ENCODE data around the gene CLEC16A. TPM values are rescaled to one million over a fixed set of nuclear protein-coding genes. Genes with fewer than 3 reads are reported as not detected.

CLEC16A gene
- total RNA-seq, 1 experiment from 2014 or later = 17.4 TPM

DNA sequence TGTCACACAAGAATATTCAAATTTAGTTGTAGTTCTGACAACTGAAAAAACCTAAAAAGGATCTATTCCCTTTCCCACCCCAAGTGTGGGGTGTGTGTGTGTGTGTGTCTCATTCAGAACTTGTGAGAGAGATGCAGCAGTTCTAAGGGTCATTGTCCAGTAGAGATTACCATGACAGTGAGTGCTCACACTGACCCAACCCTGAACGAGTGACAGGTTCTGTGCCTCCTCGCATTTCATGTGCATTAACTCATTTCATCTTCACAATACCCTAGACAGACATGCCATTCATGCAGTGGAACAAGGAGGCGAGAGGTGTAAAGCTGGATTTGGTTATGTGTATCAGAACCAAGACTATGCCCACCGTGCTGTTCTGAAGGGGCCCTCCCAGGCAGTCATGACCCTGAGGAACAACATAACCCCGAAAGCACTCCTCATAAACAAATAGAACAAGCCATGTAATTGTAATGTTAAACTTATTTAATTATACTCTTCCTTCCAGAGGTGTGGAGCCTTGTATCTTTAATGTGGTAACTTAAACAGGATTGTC is 102.1 kb downstream of the CLEC16A start:
- Histone ChIP-seq H3K9ac (ENCODE audit: low read length) (no peak overlapping the region), H3K79me2 (ENCODE audit: low read length) (no peaks in the 10 kb centered on the region), H3K4me3 (ENCODE audit: low read length) (no peak overlapping the region), H3K27me3 (ENCODE audit: low read length) (no peaks in the 10 kb centered on the region), H3K27ac (ENCODE audit: low read length) (no peak overlapping the region), H2AFZ (ENCODE audit: low read length) (no peak overlapping the region), H3K36me3 (ENCODE audit: insufficient read depth, low read length) (no peaks in the 10 kb centered on the region), H3K9me3 (ENCODE audit: low read length) (no peaks in the 10 kb centered on the region), H3K4me2 (ENCODE audit: low read depth, low read length, poor library complexity, severe bottlenecking) (no peak overlapping the region), H3K4me1 (ENCODE audit: low read length) (no peaks in the 10 kb centered on the region), H3K9me2 (replicated peaks; ENCODE audit: insufficient read depth, low read length) (no peaks in the 10 kb centered on the region), H4K20me1 (ENCODE audit: insufficient read depth, low read depth, low read length) (no peaks in the 10 kb centered on the region)
- DNase-seq = no peak

GRCh38 chr16:11047057-11047456 is 102.7 kb downstream of the CLEC16A start:
- Histone ChIP-seq H2AFZ (ENCODE audit: low read length) (no peak overlapping the region), H3K79me2 (ENCODE audit: low read length) (no peaks in the 10 kb centered on the region), H3K4me3 (ENCODE audit: low read length) (no peak overlapping the region), H3K4me1 (ENCODE audit: low read length) (no peaks in the 10 kb centered on the region), H3K27ac (ENCODE audit: low read length) (no peak overlapping the region), H3K27me3 (ENCODE audit: low read length) (no peaks in the 10 kb centered on the region), H3K4me2 (ENCODE audit: low read depth, low read length, poor library complexity, severe bottlenecking) (no peak overlapping the region), H3K36me3 (ENCODE audit: insufficient read depth, low read length) (no peaks in the 10 kb centered on the region), H4K20me1 (ENCODE audit: insufficient read depth, low read depth, low read length) (no peaks in the 10 kb centered on the region), H3K9ac (ENCODE audit: low read length) (no peak overlapping the region), H3K9me2 (replicated peaks; ENCODE audit: insufficient read depth, low read length) (no peaks in the 10 kb centered on the region), H3K9me3 (ENCODE audit: low read length) (no peaks in the 10 kb centered on the region)
- DNase-seq = no peak

DNA sequence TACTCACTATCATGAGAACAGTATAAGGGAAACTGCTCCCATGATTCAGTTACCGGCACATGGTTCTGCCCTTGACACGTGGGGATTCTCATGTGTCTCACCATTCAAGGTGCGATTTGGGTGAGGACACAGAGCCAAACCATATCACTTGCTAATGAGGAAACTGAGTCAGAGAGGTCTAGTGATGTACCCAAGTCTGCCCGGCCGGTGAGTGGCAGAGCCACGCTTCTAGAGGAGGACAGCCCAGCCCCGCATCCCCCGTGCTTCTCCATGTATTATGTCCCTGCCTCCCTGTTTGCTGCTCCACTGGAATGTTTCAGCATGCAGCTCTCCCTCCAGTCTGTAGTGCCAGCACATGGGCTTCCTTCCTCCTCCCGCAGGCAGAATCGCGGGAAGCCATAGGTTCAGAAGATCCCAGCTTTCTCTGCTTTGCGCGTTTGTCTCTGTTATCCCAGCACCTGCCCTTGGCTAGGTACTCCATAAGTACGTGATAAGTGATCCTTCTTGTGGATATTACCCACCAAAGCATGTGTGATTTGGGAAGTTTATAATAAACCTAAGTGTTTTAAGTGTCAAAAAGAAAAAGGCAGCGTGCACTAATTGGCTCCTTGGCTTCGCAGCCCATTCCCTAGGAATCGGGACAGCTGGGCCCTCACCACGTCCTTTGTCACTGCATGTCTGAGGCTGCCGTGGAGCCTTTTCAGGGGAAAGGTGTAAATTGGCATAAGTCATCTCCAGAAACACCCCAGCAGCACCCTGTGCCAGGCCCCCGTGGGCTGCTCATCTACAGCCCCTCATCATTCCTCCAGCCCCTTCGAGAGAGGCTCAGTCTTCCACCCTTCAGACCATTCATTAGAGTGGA is 103.8 kb downstream of the CLEC16A start:
- Histone ChIP-seq H3K36me3 (ENCODE audit: insufficient read depth, low read length) (no peaks in the 10 kb centered on the region), H4K20me1 (ENCODE audit: insufficient read depth, low read depth, low read length) (no peaks in the 10 kb centered on the region), H3K4me1 (ENCODE audit: low read length) (no peaks in the 10 kb centered on the region), H3K27ac (ENCODE audit: low read length) (no peak overlapping the region), H3K9me2 (replicated peaks; ENCODE audit: insufficient read depth, low read length) (no peaks in the 10 kb centered on the region), H2AFZ (ENCODE audit: low read length) (no peak overlapping the region), H3K9me3 (ENCODE audit: low read length) (no peaks in the 10 kb centered on the region), H3K4me3 (ENCODE audit: low read length) (no peak overlapping the region), H3K79me2 (ENCODE audit: low read length) (no peaks in the 10 kb centered on the region), H3K4me2 (ENCODE audit: low read depth, low read length, poor library complexity, severe bottlenecking) (no peak overlapping the region), H3K27me3 (ENCODE audit: low read length) (no peaks in the 10 kb centered on the region), H3K9ac (ENCODE audit: low read length) (no peak overlapping the region)
- no peak for DNase-seq

DNA sequence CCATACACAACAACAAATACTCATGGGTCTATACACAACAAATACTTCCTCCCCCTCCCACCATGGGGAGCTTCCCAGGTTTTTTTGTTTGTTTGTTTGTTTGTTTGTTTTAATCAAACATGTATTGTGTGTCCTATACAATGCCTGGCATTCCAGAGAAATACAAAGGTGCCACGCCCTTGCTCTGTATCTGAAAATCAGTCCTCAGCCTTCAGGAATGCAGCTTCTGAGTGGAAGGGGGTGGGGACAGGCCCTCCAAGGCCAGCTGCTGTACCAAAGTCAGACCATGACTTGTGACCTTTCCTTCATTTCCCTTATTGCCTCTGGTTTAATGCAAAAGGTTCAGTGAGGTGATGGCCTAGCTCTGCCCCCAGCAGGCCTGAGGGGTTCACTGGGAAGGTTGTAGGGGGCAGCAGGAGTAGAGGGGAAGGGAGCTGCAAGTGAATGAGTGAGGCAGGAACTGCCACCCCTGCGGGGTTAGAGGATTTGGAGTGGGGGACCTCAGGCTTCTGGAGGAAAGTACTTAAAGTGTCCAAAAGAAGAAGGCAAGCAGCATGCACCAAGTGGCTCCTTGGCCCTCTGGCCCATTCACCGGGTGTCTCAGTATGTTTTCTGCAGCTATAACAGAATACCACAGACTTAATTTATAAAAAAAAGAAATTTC is 105.2 kb downstream of the CLEC16A start:
- H3K4me3 ChIP-seq (ENCODE audit: low read length) = no peak overlapping the region
- no peak for DNase-seq
- no peak overlapping the region for H2AFZ ChIP-seq (ENCODE audit: low read length)
- H4K20me1 ChIP-seq (ENCODE audit: insufficient read depth, low read depth, low read length) = no peaks in the 10 kb centered on the region
- H3K27me3 ChIP-seq (ENCODE audit: low read length) = no peaks in the 10 kb centered on the region
- no peaks in the 10 kb centered on the region for H3K9me2 ChIP-seq (replicated peaks; ENCODE audit: insufficient read depth, low read length)
- H3K4me1 ChIP-seq (ENCODE audit: low read length) = no peaks in the 10 kb centered on the region
- no peaks in the 10 kb centered on the region for H3K36me3 ChIP-seq (ENCODE audit: insufficient read depth, low read length)
- no peak overlapping the region for H3K27ac ChIP-seq (ENCODE audit: low read length)
- no peak overlapping the region for H3K9ac ChIP-seq (ENCODE audit: low read length)
- H3K4me2 ChIP-seq (ENCODE audit: low read depth, low read length, poor library complexity, severe bottlenecking) = no peak overlapping the region
- H3K79me2 ChIP-seq (ENCODE audit: low read length) = no peaks in the 10 kb centered on the region
- H3K9me3 ChIP-seq (ENCODE audit: low read length) = no peaks in the 10 kb centered on the region

GRCh38 chr16:11050536-11050935 is 106.2 kb downstream of the CLEC16A start:
- Histone ChIP-seq H3K79me2 (ENCODE audit: low read length) (no peaks in the 10 kb centered on the region), H3K4me1 (ENCODE audit: low read length) (no peaks in the 10 kb centered on the region), H4K20me1 (ENCODE audit: insufficient read depth, low read depth, low read length) (no peaks in the 10 kb centered on the region), H3K4me2 (ENCODE audit: low read depth, low read length, poor library complexity, severe bottlenecking) (no peak overlapping the region), H3K36me3 (ENCODE audit: insufficient read depth, low read length) (no peaks in the 10 kb centered on the region), H3K9me2 (replicated peaks; ENCODE audit: insufficient read depth, low read length) (no peaks in the 10 kb centered on the region), H3K9me3 (ENCODE audit: low read length) (no peaks in the 10 kb centered on the region), H3K4me3 (ENCODE audit: low read length) (no peak overlapping the region), H2AFZ (ENCODE audit: low read length) (no peak overlapping the region), H3K9ac (ENCODE audit: low read length) (no peak overlapping the region), H3K27ac (ENCODE audit: low read length) (no peak overlapping the region), H3K27me3 (ENCODE audit: low read length) (no peaks in the 10 kb centered on the region)
- no peak for DNase-seq

GRCh38 chr16:11050944-11051343 is 106.6 kb downstream of the CLEC16A start:
- no peak overlapping the region for H3K9ac ChIP-seq (ENCODE audit: low read length)
- H3K9me2 ChIP-seq (replicated peaks; ENCODE audit: insufficient read depth, low read length) = no peaks in the 10 kb centered on the region
- DNase-seq = no peak
- no peaks in the 10 kb centered on the region for H3K27me3 ChIP-seq (ENCODE audit: low read length)
- H3K79me2 ChIP-seq (ENCODE audit: low read length) = no peaks in the 10 kb centered on the region
- H3K4me2 ChIP-seq (ENCODE audit: low read depth, low read length, poor library complexity, severe bottlenecking) = no peak overlapping the region
- H3K4me1 ChIP-seq (ENCODE audit: low read length) = no peaks in the 10 kb centered on the region
- H2AFZ ChIP-seq (ENCODE audit: low read length) = no peak overlapping the region
- H3K9me3 ChIP-seq (ENCODE audit: low read length) = no peaks in the 10 kb centered on the region
- no peaks in the 10 kb centered on the region for H3K36me3 ChIP-seq (ENCODE audit: insufficient read depth, low read length)
- H3K4me3 ChIP-seq (ENCODE audit: low read length) = no peak overlapping the region
- H3K27ac ChIP-seq (ENCODE audit: low read length) = no peak overlapping the region
- no peaks in the 10 kb centered on the region for H4K20me1 ChIP-seq (ENCODE audit: insufficient read depth, low read depth, low read length)

- no peak overlapping the region for H3K4me3 ChIP-seq (ENCODE audit: low read length)
Measured at GRCh38 chr16:11051430-11051829, 107.1 kb downstream of the CLEC16A start.

More at GRCh38 chr16:11051430-11051829, 107.1 kb downstream of the CLEC16A start:
- Histone ChIP-seq H4K20me1 (ENCODE audit: insufficient read depth, low read depth, low read length) (no peaks in the 10 kb centered on the region), H3K4me2 (ENCODE audit: low read depth, low read length, poor library complexity, severe bottlenecking) (no peak overlapping the region), H3K36me3 (ENCODE audit: insufficient read depth, low read length) (no peaks in the 10 kb centered on the region), H3K4me1 (ENCODE audit: low read length) (no peaks in the 10 kb centered on the region), H2AFZ (ENCODE audit: low read length) (no peak overlapping the region), H3K79me2 (ENCODE audit: low read length) (no peaks in the 10 kb centered on the region), H3K9ac (ENCODE audit: low read length) (no peak overlapping the region), H3K9me2 (replicated peaks; ENCODE audit: insufficient read depth, low read length) (no peaks in the 10 kb centered on the region), H3K27me3 (ENCODE audit: low read length) (no peaks in the 10 kb centered on the region), H3K9me3 (ENCODE audit: low read length) (no peaks in the 10 kb centered on the region), H3K27ac (ENCODE audit: low read length) (no peak overlapping the region)
- no peak for DNase-seq

Data from Karpas-422 (cell line).